HL-60/S4 treated with phorbol 12-myristate 13-acetate at 8.2 ng/mL for 4 days and 3 days (cell line): ENCODE measurements around the gene NEK4.

Experiments used
- in situ Hi-C: fragments of 300-500 bp; cut with MboI; formaldehyde crosslinking; loops from 2 replicates; pipeline ENCODE4 v1.15.0; 2022; ENCODE audit warnings: low sequenced_read_pairs

NEK4 gene

DNA sequence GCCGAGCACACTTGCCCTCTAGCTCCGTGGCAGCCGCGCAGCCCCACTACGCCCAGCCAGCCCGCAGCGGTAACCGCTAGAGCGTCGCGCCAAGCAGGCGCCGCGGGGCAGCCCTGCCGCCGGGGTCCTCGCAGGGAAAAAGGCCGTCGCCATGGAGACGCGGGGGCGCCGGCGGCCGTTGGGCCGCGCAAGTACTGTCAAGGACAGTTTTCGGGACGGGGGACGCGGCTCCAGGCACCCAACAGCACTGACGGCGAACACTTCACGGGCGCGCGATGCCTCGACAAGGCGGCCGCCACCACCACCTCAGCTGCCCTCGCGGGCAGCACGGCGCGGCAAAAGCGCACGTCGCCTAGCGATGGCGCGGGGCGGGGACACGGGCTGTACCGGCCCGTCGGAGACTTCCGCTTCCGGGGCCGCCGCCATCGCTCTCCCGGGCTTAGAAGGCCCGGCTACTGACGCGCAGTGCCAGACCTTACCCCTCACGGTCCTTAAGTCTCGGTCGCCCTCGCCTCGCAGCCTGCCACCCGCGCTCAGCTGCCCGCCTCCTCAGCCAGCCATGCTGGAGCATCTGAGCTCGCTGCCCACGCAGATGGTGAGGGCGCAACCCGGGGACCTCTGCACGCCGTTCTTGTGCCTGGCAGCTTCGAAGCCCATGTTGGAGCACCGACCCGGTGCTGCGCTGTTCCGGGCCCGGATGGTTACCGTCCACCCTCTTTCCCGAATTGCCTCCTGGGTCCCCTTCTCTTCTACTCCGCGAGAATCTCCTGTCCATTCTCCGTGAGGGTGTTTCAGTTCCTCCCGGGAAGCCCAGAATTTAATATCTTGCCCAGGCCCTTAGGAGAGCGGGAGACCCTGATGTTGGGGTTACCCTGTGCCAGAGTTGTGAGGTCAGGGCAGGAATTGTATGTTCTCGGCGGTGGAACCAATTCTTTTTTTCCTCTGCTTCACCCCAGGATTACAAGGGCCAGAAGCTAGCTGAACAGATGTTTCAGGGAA is 64.8 kb downstream of the NEK4 start, which contains the start of the genes GLT8D1 and SPCS1:
Gene GLT8D1, minus strand, starts transcription at position 104 of the 999 bp plus-strand sequence. CDS start 5,331 bp downstream, outside the sequence.
Gene SPCS1, plus strand, starts transcription at position 419 of the 999 bp plus-strand sequence. Its CDS starts 141 bp downstream, at position 560.
- in situ Hi-C loops = no loop called here

DNA sequence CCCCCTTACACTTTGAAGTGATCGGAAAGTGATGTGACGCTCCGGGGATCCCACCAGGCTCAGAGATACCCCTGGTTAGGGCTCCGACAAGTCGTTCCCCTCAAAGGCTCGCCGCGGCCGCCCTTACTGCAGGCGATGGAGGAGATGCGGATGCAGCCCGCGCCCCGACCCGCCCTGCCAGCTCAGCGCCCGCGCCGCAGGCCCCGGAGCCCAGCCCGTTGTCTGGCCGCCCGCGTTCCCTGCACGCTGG is 65.4 kb downstream of the NEK4 start:
- in situ Hi-C loops = no loop called here

DNA sequence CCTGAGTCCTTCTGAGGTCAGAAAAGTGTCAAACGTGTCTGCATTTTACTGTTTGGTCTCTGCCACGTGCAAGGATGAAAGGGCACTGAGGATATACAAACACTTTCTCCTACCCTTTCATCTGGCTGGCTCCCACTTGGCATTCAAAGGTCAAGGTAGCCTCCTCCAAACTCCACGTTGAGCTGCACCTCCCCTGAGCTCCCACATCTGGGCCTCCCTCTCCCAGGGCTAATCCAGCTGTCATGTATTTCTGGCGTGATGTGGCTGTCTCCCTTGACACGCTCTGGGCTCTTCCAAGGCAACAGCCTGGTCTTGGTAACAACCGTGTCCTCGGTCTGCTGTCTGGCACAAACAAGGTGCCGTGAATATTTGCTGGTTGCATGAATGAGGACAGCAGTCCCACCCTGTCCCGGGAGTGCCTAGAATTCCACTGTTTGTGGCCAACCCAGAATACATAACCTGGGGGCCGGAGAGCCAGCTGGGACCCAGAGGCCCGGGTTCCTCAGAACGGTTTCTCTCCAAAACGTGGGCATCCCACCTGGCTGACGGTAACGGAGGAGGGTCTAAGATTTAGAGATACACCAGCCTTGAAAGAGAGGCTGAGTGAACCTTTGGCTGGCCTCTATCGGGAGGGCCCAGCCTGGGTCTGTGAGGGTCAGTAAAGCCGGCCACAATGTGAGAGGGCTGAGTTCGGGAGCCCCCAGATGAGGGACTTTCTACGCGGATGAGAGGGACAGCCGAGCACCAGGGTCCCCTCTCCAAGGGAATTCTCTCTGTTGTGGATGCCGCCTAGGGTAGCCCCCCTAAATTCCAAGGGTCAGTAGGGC is 65.9 kb downstream of the NEK4 start:
- in situ Hi-C loops = no loop called here

DNA sequence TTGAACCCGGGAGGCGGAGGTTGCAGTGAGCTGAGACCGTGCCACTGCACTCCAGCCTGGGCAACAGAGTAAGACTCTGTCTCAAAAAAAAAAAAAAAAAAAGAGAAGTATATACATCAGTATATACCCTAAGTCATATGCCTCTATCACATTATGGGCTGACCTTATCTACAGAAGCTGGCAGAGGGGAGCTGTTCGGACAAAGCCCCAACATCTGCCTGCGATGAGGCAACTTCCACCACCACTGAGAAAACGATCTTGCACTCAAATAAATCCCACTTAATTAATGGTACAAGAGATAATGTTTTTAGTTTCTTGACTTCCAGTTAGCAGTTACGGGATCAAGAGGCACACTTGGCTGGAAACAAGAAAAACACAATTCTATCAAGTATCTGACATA is 67.4 kb downstream of the NEK4 start:
- in situ Hi-C loops = no loop called here

DNA sequence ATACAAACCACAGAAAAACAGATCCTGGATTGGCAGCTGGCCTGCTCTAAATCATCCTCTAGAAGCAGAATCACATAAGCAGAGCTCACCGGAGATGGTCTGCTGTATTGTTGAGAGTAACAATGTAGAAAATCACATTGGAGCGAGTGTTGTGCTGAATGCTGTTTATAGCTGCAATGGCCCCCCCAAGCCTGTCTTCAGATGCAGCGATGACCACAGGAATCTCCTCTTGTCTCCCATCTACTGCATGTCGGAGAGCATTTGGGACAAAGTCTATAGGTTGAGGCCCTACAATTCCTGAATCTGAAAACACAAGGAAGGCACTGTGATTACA is 73.1 kb downstream of the NEK4 start:
- in situ Hi-C loops = no loop called here

DNA sequence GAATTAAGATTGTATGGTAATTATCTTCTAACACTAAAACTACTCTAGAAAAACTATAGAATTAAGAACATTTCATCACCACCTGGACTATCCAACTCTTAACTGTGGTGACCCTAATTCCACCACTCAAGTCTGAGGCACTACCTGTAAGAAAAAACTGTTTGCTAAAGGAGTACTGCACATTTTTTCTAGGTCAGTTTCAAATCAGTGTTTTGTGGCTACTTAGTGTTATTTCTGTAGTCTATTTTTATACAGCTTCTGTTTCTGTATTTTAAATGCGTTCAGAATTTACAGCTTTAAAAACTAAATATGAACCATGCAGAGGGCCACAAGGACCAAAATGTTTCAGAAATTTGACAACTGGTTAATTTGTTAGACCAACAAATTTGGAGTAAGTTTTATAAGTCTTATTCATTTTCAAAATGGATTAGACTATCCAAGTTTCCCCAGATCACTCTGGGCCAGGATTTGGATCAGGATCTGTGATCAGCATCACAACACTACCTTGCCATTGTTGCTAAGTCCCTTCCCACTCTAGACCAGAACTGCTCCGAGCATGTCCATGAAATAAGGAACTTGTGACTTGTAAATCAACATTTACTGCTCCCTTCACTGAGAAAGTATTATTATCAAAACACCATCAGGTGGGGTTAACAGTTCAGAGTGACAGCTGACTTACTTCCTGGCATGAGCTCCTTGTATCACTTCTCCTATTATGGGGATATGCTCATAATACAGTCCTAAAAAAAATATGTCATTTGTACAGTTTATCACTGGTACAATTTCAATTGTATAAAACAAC is 73.7 kb downstream of the NEK4 start:
- in situ Hi-C loops = no loop called here

DNA sequence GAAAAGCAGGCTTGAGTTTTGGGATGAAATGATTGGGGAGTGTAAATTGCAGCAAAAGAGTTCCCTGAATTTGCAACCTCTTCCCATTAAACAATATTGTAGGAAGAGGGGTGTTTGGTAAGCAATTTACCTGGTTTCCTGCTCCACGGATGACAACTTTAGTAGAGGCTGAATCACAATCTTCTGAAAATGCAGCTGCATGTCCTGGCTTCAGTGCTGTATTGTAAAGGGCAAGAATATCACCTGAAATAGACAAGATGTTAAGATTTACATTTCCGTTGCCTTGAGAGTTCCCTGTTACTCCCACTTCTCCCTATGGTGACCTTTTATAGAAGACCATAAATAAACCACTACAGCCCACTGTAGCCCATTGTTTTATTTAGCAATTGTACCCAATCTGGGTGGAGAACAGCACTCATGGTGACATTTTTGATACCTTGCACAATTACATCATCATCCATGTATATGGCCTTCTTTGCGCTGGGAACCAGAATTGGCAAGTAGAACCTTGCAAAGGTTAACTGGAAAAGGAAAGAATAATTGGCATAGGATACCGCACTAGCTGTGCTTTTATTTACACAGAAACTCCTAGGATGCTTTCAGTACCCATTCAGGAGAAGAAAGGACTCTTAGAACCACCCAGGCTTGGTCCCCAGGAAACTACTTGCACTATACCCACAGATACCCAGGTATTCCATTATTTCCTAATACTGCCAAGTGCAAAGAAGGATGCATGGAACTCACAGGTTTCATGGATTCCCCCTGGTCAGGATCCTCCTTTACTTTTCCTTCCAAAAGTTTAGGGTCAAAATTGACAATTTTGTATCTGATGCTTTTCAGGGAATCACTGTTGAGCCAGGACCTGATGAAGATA is 74.7 kb downstream of the NEK4 start:
- in situ Hi-C loops = no loop called here

DNA sequence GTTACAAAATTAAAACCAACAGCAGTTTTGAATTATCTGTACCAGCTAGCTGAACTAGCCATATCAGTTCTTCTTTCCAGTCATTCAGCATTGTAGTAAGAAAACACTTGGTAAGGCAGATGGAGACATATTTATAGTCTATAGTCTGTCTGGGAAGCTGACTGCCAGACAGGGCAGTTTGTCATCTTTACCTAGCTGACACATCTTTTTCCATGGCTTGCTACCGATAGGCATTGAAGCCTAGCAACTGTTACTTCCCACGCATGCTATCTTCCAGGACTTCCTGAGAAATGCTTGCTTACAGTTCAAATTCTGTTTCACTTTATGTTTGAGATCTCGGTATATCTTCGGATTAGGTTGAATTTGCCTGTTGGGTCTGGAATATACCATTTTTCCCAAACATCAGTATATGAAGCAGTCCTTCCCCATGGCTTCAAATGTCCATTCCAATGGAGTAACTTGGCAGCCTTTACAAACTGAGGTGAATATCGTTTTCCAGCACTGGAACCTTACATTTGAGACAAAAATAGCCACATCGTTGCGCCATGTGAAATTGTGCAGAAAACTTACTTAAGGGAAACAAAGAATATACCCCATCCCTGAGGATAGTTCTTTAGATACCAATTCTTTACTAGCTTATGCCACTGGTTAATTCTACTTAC is 76.1 kb downstream of the NEK4 start:
- in situ Hi-C loops = no loop called here

DNA sequence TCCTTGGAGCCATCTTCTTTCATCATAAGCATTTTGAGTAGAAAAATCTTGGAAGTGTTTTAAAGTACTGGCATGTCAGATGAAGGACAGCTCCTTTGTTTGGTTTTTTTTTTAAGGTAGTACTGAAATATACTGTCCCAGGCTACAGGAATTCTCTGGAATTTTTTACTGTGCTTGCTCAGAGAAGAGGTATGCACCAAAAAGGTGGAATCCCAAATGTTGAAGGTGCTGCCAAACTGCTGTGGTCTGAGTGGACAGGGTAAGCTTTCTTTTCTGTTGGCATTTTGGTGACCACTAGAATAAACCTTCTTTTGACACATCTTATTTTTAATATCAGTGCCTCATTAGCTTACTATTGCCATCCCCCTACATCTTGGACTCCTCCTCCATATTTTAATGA is 77.7 kb downstream of the NEK4 start:
- in situ Hi-C loops = no loop called here

DNA sequence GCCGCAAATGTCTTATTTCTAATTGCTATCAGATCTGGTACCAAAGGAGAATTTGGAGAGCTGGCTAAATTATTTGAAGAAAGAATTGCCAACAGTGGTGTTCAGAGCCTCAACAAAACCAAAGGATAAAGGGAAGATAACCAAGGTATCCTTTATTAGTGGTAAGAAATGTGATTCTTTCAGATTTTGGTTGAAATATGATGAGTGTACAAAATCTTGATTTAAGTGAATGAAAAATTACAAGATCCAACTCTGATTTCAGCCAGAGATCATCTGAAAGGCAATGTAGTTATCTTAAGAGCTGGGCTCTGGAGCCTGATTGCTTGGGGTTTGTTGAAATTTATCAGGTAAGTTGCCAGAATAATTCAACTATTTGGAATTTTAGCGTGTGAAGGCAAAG is 80.2 kb downstream of the NEK4 start:
- in situ Hi-C loops = no loop called here

DNA sequence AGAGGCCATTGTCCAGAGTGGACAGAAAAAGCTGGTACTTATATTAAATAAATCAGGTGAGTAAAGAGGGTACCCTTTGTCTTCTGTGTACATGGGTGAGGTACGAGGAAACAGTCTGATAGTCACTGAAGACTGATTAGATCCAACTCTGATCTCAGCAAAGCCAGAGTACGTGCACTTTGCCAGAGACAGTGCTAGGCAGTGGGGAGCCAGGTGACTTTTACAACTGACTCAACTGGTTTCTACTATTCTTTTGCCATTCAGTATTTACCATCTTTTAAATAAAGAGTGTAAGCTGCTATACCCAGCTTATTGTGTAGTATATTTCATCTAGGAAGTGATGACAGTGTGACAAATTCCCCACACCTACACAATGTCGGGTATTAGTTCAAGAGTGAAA is 81.6 kb downstream of the NEK4 start:
- in situ Hi-C loops = no loop called here

DNA sequence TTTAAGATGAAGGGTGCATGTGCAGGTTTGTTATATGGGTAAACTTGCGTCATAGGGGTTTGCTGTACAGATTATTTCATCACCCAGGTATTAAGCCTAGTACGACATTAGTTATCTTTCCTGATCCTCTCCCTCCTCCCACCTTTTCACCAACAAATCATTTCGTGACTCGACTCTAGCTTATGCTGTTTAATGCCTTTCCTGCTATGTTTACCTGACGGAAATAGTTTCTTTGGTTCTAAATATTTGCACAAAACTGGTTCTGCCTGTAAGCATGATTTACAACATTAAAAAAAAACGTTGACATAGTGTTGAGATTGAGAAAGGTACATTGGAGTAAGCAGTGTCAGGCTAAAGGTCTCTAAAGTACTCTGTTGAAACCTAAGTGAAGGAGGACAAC is 82.5 kb downstream of the NEK4 start:
- in situ Hi-C loops = no loop called here

DNA sequence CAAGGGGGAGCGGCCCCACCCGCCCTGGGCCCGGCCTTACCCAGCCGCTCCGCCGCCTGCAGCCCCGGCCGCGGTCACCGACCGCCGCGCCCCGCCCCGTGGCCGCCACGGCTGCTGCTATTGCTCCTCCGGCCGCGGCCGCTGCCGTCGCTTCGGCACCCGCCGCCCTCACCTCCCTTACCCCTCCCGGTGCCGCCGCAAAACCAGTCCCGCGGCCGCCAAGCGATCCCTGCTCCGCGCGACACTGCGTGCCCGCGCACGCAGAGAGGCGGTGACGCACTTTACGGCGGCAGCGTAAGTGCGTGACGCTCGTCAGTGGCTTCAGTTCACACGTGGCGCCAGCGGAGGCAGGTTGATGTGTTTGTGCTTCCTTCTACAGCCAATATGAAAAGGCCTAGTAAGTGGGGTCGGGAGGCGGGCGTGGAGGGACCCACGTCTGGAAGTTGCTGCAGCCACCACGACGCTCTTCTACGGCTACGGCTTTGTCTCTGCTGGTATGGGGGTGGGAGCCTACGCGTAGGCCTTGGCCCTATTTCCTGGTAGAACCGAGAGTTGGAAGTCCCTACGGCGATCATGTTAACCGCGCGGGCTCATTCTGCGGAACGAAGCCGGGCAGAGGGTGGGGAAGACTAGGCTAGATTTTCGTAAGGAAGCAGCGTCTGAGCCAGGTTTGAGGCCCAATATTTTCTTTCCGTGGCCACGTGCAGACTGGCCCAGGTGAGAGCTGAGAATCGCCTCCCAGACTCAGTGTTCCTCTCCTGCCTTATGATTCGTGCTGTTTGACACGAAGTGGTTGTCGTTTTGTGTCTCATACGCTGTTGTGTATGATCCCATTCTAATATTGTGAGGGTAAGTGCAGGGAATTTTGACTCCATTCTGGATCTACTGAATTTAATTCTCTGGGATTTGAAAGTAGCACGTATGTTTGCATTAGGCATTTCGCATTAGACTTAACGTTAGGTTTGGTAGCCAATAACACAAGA is 84.7 kb downstream of the NEK4 start, which contains the start of the genes GNL3 and PBRM1:
Gene GNL3, plus strand, starts transcription at position 324 of the 983 bp plus-strand sequence. Its CDS starts 61 bp downstream, at position 385.
Gene PBRM1, minus strand, starts transcription at position 205 of the 983 bp plus-strand sequence.
- in situ Hi-C loops = no loop called here

DNA sequence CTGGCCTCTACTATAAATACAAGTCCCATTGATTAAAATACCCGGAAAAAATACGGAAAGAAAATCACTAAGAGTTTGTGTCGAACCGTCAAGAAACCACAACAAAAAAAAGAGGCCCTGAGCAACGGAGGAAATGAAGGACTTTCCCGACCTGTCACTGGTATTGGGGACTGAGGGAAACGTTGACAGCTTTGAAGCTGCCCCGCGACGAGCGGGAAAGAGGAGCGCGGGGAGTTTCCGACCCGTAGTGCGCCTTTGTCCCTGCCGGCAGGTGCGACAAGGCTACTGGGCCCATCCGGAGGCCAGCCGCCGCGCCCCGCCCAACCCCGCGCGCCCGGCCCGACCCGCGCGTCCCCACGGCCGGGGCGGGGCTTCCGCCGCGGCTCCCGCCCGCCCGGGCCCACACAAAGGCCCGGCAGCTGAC is 85.4 kb downstream of the NEK4 start:
- in situ Hi-C loops = no loop called here

DNA sequence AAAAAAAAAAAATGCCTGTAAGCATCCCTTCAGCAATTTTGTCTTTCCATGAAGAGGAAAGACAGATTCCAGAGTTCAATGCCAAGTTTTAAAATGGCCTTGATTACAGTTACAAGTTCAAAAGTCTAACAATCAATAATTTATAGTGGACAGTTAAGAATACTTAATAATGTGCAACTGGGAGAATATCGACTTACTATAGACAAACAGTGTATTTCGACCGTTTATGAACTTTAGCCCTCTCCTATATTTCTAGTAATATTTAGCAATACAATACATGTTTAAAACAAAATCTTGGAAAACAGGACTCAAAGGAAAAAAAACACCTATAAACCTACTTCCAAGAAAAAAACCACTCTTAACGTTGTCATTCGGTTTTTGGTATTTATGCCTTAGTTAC is 86.6 kb downstream of the NEK4 start:
- in situ Hi-C loops = no loop called here

DNA sequence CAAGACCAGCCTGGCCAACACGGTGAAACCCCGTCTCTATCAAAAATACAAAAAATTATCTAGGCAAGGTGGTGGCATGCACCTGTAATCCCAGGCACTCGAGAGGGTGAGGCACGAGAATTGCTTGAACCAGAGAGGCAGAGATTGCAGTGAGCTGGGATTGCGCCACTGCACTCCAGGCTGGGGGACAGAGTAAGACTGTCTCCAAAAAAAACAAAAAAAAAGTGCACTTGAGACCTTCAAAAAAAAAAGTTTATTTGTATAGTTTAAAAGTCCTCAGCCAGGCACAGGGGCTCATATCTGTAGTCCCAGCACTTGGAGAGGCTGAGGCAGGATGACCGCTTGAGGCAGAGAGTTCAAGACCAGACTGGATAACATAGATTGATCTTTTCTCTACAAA is 87.1 kb downstream of the NEK4 start:
- in situ Hi-C loops = no loop called here

DNA sequence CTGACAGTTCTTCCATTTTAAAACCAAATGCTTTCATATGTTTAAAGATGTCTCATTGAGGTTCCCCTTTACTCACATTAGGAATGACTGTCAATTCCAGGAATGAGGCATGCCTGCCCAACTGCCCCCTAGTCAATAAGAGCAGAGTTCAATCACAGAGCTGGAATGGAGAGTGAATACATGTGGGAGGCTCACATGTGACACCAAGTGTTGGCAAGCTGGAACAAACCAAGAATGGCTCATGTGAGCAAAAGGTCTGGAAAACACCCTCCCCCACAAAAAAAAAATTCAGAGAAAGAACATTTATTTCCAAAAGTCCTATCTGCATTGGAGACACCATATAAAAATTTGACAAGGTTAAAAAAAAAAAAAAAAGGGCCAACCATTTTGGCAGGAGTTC is 88.7 kb downstream of the NEK4 start:
- in situ Hi-C loops = no loop called here

DNA sequence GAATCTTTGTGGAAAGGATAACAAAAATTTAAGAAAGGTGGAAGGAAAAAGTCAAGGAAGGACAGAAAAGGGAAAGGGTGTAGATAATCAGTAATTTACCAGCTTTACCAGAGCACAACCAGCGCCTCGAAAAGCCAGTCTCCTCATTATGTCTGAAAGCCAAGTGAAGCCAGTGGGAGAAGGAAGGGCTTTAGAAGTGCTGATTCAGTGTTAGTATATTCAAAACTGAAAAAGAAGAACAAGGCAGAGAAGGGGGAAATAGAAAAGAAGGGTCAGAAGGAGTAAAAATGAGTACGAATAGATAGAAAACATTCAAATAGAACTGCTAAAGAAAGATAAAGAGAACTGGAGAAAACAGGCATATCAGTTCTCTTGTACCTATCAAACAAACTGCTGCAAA is 89.1 kb downstream of the NEK4 start:
- in situ Hi-C loops = no loop called here
